ENCODE results near the gene DAZ2.
"Not testable (repeated sequence)": the region's sequence is repeated elsewhere in the genome, so short reads cannot be mapped to it uniquely, and the experiment has no call there.

DNA sequence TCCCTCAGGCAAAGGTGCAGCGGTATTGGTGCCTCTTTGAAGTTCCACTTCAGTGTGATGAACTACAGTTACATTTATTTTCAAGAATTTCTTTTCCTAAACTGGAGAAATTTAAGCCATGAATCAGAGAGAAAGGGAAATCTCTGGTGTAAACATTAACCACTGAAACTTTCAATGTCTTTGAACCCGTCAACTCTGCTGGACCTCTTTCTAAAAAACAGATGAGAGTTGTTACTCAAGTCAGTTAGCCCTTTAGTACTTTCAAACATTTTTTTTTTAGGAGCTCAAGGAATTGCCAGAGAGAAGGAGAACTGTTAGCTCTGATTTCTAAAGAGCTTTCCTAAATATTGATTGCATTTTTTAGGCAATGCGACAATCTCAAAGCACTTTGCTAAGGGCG lies 11.9 kb upstream of the DAZ2 start:
- TF ChIP-seq CREB1 (IDR thresholded peaks at IDR 0.05; ENCODE audit: low read depth); EZH2 (IDR thresholded peaks at IDR 0.05; ENCODE audit: borderline replicate concordance, control insufficient read depth, low read depth, low read length); POLR2A (IDR thresholded peaks at IDR 0.05; ENCODE audit: low read depth, low read length); YBX1 (IDR thresholded peaks at IDR 0.05); TAF1 (IDR thresholded peaks at IDR 0.05; ENCODE audit: borderline replicate concordance, low read depth, low read length): not testable (repeated sequence)
- TF ChIP-seq, protein P1, sequence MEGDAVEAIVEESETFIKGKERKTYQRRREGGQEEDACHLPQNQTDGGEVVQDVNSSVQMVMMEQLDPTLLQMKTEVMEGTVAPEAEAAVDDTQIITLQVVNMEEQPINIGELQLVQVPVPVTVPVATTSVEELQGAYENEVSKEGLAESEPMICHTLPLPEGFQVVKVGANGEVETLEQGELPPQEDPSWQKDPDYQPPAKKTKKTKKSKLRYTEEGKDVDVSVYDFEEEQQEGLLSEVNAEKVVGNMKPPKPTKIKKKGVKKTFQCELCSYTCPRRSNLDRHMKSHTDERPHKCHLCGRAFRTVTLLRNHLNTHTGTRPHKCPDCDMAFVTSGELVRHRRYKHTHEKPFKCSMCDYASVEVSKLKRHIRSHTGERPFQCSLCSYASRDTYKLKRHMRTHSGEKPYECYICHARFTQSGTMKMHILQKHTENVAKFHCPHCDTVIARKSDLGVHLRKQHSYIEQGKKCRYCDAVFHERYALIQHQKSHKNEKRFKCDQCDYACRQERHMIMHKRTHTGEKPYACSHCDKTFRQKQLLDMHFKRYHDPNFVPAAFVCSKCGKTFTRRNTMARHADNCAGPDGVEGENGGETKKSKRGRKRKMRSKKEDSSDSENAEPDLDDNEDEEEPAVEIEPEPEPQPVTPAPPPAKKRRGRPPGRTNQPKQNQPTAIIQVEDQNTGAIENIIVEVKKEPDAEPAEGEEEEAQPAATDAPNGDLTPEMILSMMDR (IDR thresholded peaks at IDR 0.05 in 2 of 3, conservative IDR thresholded peaks at IDR 0.05 in 1 of 3; ENCODE audit: control insufficient read depth in 2 of 3, extremely low read depth in 1 of 3, insufficient read depth in 1 of 3, low read depth in 3 of 3, low read length in 3 of 3): not testable (repeated sequence)
- TF ChIP-seq, protein P2, sequence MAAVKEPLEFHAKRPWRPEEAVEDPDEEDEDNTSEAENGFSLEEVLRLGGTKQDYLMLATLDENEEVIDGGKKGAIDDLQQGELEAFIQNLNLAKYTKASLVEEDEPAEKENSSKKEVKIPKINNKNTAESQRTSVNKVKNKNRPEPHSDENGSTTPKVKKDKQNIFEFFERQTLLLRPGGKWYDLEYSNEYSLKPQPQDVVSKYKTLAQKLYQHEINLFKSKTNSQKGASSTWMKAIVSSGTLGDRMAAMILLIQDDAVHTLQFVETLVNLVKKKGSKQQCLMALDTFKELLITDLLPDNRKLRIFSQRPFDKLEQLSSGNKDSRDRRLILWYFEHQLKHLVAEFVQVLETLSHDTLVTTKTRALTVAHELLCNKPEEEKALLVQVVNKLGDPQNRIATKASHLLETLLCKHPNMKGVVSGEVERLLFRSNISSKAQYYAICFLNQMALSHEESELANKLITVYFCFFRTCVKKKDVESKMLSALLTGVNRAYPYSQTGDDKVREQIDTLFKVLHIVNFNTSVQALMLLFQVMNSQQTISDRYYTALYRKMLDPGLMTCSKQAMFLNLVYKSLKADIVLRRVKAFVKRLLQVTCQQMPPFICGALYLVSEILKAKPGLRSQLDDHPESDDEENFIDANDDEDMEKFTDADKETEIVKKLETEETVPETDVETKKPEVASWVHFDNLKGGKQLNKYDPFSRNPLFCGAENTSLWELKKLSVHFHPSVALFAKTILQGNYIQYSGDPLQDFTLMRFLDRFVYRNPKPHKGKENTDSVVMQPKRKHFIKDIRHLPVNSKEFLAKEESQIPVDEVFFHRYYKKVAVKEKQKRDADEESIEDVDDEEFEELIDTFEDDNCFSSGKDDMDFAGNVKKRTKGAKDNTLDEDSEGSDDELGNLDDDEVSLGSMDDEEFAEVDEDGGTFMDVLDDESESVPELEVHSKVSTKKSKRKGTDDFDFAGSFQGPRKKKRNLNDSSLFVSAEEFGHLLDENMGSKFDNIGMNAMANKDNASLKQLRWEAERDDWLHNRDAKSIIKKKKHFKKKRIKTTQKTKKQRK (IDR thresholded peaks at IDR 0.05; ENCODE audit: low read depth, low read length): not testable (repeated sequence)
